ENCODE measurements around the gene FHIT. TPM values are rescaled to one million over a fixed set of nuclear protein-coding genes. Genes with fewer than 3 reads are reported as not detected.

FHIT gene
- polyA plus RNA-seq, 1 of the 3 experiments (the other 2 are of a cell fraction): 0.41 TPM

DNA sequence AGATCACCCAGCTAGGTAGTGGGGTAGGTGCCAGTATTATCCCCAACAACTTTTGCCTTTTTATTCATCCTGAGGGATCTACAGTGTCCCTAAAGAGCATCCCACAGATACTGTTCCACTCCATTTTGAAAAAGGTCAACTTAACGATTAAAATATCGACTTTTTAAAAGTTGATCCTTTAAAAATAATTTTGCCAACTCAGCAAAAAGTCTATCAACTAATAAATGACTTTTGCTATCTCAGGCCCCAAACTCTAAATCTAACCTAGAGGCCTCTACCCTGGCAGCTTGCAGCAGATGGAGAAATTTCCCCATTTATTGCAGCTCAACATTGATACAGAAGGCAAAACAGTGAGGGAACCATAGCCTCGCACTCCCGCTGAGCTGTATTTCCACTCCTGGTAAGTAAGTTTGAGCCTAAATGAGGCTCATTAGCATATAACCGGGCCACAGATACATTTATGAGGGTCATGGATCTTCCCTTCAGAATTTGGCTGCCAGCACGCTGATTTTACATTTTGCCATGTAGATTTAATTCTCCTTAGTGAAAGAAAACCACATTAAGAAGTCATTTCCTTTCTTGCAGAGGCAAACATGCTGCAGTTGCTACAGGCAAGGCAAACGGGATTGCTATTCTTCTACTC lies 1497.3 kb downstream of the FHIT start:
- no peaks in the 10 kb centered on the region for H3K27me3 ChIP-seq (ENCODE audit: insufficient read depth)
- 75% methylated on average over 7 of the region's 7 CpGs for WGBS (ENCODE audit: low lambda C conversion rate)
- H3K79me2 ChIP-seq (ENCODE audit: insufficient read depth): no peaks in the 10 kb centered on the region
- no peak overlapping the region for H3K27ac ChIP-seq (ENCODE audit: low read depth in 2 of 2, low read length in 1 of 2)
- POLR2A ChIA-PET: no interaction called here
- no peaks in the 10 kb centered on the region for H3K9me3 ChIP-seq
- no peaks in the 10 kb centered on the region for H3K9me2 ChIP-seq
- TF ChIP-seq TAF1 (IDR thresholded peaks at IDR 0.05; ENCODE audit: borderline replicate concordance, low read depth, low read length) (no peak), RFX5 (IDR thresholded peaks at IDR 0.05; ENCODE audit: low read length) (no peak)
- no peaks in the 10 kb centered on the region for H4K20me1 ChIP-seq (ENCODE audit: insufficient read depth)
- no peaks in the 10 kb centered on the region; a peak in 1 of 4 replicates for H3K4me1 ChIP-seq (ENCODE audit: control insufficient read depth in 1 of 2, insufficient read depth in 2 of 2, low read depth in 1 of 2, low read length in 1 of 2)
- no peaks in the 10 kb centered on the region for H3F3A ChIP-seq (replicated peaks; ENCODE audit: insufficient read depth)
- no peak overlapping the region for H3K4me2 ChIP-seq
- no peak overlapping the region for H3K9ac ChIP-seq
- H3K36me3 ChIP-seq (replicated peaks in 1 of 2; ENCODE audit: control insufficient read depth in 1 of 2, insufficient read depth in 2 of 2, low read length in 1 of 2): no peaks in the 10 kb centered on the region
- CTCF ChIA-PET: interaction anchor here (0.7 kb wide), 1 partner anchor 11 kb away, joined by 3 read pairs; no protein-coding TSS in a partner anchor
- no peak for DNase-seq
- H3K4me3 ChIP-seq (ENCODE audit: low read depth in 2 of 2, low read length in 1 of 2): no peak overlapping the region
- no peak overlapping the region for H2AFZ ChIP-seq (ENCODE audit: low read depth)

DNA sequence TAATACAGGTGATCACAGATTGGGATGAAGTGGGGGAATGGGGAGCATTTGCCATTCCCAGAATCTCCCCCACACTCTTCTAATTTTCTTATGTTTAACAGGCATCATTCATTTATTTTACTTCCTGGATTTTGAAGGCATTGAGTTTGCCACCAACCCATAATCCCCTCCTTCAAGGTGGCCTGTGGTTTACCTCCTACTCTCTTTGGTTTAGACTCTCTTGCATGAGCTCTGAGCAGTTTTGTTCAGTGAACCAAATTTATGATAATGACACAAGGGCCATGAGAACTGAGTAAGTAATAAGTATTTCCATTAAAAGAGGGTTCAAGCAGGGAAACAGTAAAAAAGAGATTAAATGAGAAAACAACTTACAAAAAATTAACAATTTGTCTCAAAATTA lies 1498.3 kb downstream of the FHIT start:
- TF ChIP-seq RXRA (IDR thresholded peaks at IDR 0.05; ENCODE audit: borderline replicate concordance, low read depth): no peak
- TF ChIP-seq, protein P1, sequence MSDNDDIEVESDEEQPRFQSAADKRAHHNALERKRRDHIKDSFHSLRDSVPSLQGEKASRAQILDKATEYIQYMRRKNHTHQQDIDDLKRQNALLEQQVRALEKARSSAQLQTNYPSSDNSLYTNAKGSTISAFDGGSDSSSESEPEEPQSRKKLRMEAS (IDR thresholded peaks at IDR 0.05; ENCODE audit: low read depth): no peak
- TF ChIP-seq SIN3A (IDR thresholded peaks at IDR 0.05; ENCODE audit: borderline replicate concordance, low read depth, low read length): no peak
- no peak for TF ChIP-seq GATA2 (CRISPR knock-in tag; IDR thresholded peaks at IDR 0.05)
- TF ChIP-seq EZH2phosphoT487 (IDR thresholded peaks at IDR 0.05; ENCODE audit: borderline replicate concordance, low read depth): no peak
- TF ChIP-seq RCOR1 (IDR thresholded peaks at IDR 0.05; ENCODE audit: low read length): no peak
- no peak for TF ChIP-seq YY1 (IDR thresholded peaks at IDR 0.05; ENCODE audit: low read depth)
- TF ChIP-seq RAD21 (IDR thresholded peaks at IDR 0.05; ENCODE audit: low read length): no peak
- TF ChIP-seq FOXJ3 (CRISPR knock-in tag; IDR thresholded peaks at IDR 0.05): no peak
- TF ChIP-seq TEAD4 (IDR thresholded peaks at IDR 0.05; ENCODE audit: borderline replicate concordance, insufficient read depth): no peak
- TF ChIP-seq, protein P2, sequence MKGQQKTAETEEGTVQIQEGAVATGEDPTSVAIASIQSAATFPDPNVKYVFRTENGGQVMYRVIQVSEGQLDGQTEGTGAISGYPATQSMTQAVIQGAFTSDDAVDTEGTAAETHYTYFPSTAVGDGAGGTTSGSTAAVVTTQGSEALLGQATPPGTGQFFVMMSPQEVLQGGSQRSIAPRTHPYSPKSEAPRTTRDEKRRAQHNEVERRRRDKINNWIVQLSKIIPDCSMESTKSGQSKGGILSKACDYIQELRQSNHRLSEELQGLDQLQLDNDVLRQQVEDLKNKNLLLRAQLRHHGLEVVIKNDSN (IDR thresholded peaks at IDR 0.05; ENCODE audit: borderline replicate concordance, low read depth): no peak
- TF ChIP-seq ELF1 (IDR thresholded peaks at IDR 0.05): no peak
- TF ChIP-seq FOSL2 (IDR thresholded peaks at IDR 0.05; ENCODE audit: borderline replicate concordance, low read depth): no peak
- no peak for TF ChIP-seq RFX5 (IDR thresholded peaks at IDR 0.05; ENCODE audit: low read length)
- no peak for TF ChIP-seq JUND (IDR thresholded peaks at IDR 0.05)
- TF ChIP-seq, protein P3, sequence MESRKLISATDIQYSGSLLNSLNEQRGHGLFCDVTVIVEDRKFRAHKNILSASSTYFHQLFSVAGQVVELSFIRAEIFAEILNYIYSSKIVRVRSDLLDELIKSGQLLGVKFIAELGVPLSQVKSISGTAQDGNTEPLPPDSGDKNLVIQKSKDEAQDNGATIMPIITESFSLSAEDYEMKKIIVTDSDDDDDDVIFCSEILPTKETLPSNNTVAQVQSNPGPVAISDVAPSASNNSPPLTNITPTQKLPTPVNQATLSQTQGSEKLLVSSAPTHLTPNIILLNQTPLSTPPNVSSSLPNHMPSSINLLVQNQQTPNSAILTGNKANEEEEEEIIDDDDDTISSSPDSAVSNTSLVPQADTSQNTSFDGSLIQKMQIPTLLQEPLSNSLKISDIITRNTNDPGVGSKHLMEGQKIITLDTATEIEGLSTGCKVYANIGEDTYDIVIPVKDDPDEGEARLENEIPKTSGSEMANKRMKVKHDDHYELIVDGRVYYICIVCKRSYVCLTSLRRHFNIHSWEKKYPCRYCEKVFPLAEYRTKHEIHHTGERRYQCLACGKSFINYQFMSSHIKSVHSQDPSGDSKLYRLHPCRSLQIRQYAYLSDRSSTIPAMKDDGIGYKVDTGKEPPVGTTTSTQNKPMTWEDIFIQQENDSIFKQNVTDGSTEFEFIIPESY (IDR thresholded peaks at IDR 0.05; ENCODE audit: borderline replicate concordance, low read depth): no peak
- TF ChIP-seq TCF12 (IDR thresholded peaks at IDR 0.05): no peak
- TF ChIP-seq, protein P4, sequence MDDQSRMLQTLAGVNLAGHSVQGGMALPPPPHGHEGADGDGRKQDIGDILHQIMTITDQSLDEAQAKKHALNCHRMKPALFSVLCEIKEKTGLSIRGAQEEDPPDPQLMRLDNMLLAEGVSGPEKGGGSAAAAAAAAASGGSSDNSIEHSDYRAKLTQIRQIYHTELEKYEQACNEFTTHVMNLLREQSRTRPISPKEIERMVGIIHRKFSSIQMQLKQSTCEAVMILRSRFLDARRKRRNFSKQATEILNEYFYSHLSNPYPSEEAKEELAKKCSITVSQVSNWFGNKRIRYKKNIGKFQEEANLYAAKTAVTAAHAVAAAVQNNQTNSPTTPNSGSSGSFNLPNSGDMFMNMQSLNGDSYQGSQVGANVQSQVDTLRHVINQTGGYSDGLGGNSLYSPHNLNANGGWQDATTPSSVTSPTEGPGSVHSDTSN (IDR thresholded peaks at IDR 0.05): no peak
- TF ChIP-seq MXI1 (IDR thresholded peaks at IDR 0.05; ENCODE audit: low read depth, low read length): no peak
- ChIA-PET CTCF (no interaction called here), POLR2A (no interaction called here)
- no peak overlapping the region for H3K9ac ChIP-seq
- no peak overlapping the region for H3K4me2 ChIP-seq
- no peak for DNase-seq
- H3K9me2 ChIP-seq: no peaks in the 10 kb centered on the region
- H3K27ac ChIP-seq (ENCODE audit: low read depth in 2 of 2, low read length in 1 of 2): no peak overlapping the region
- no peak overlapping the region for H3K4me3 ChIP-seq (ENCODE audit: low read depth in 2 of 2, low read length in 1 of 2)
- no peaks in the 10 kb centered on the region; a peak in 1 of 4 replicates for H3K4me1 ChIP-seq (ENCODE audit: control insufficient read depth in 1 of 2, insufficient read depth in 2 of 2, low read depth in 1 of 2, low read length in 1 of 2)
- H4K20me1 ChIP-seq (ENCODE audit: insufficient read depth): no peaks in the 10 kb centered on the region
- no peaks in the 10 kb centered on the region for H3F3A ChIP-seq (replicated peaks; ENCODE audit: insufficient read depth)
- no peaks in the 10 kb centered on the region for H3K27me3 ChIP-seq (ENCODE audit: insufficient read depth)
- H2AFZ ChIP-seq (ENCODE audit: low read depth): no peak overlapping the region
- no peaks in the 10 kb centered on the region for H3K36me3 ChIP-seq (replicated peaks in 1 of 2; ENCODE audit: control insufficient read depth in 1 of 2, insufficient read depth in 2 of 2, low read length in 1 of 2)
- H3K9me3 ChIP-seq: no peaks in the 10 kb centered on the region
- no peaks in the 10 kb centered on the region for H3K79me2 ChIP-seq (ENCODE audit: insufficient read depth)
